ENCODE results near the gene MORF4L1. TPM values are rescaled to one million over a fixed set of nuclear protein-coding genes. Genes with fewer than 3 reads are reported as not detected.
"Not testable (repeated sequence)": the region's sequence is repeated elsewhere in the genome, so short reads cannot be mapped to it uniquely, and the experiment has no call there.

The MORF4L1 gene
- total and polyA plus RNA-seq, 2 experiments from 2014 or later, result 520 to 571 TPM

- not testable (repeated sequence) for H3K27ac ChIP-seq (ENCODE audit: low read depth); H3K4me1 ChIP-seq (ENCODE audit: insufficient read depth); H2AFZ ChIP-seq; H3F3A ChIP-seq (replicated peaks; ENCODE audit: low read depth); H3K4me1 Mint-ChIP-seq; ATAC-seq; DNase-seq (ENCODE audit: low spot score); H3K9me3 Mint-ChIP-seq; H3K79me2 ChIP-seq (replicated peaks; ENCODE audit: insufficient read depth); H3K4me3 Mint-ChIP-seq; H3K36me3 ChIP-seq (ENCODE audit: insufficient read depth); H3K4me3 ChIP-seq; H3K9me2 ChIP-seq (ENCODE audit: insufficient read depth); H3K4me2 ChIP-seq; H4K20me1 ChIP-seq (replicated peaks; ENCODE audit: insufficient read depth); H3K27me3 ChIP-seq (ENCODE audit: insufficient read depth)
- Mint-ChIP-seq H3K27me3 (ENCODE audit: insufficient read depth, low read depth, poor library complexity) (peaks cover 18% of the 10 kb centered on the region), H3K36me3 (ENCODE audit: low read depth) (peaks cover 11% of the 10 kb centered on the region), H3K27ac (peak overlapping the region; percentile 54; the same call in 1 of the 2 replicates)
Measured at GRCh38 chr15:78928176-78928575, 55.5 kb downstream of the MORF4L1 start.

GRCh38 chr15:78928616-78929093, 56.0 kb downstream of the MORF4L1 start:
- Histone ChIP-seq H3K27me3 (ENCODE audit: insufficient read depth) (no peaks in the 10 kb centered on the region), H3K27ac (ENCODE audit: low read depth) (no peak overlapping the region), H3K79me2 (replicated peaks; ENCODE audit: insufficient read depth) (no peaks in the 10 kb centered on the region), H2AFZ (no peak overlapping the region), H3K4me3 (no peak overlapping the region), H4K20me1 (replicated peaks; ENCODE audit: insufficient read depth) (no peaks in the 10 kb centered on the region), H3K36me3 (ENCODE audit: insufficient read depth) (no peaks in the 10 kb centered on the region), H3F3A (replicated peaks; ENCODE audit: low read depth) (no peaks in the 10 kb centered on the region), H3K4me2 (no peak overlapping the region), H3K4me1 (ENCODE audit: insufficient read depth) (no peaks in the 10 kb centered on the region), H3K9me2 (ENCODE audit: insufficient read depth) (no peaks in the 10 kb centered on the region)
- ATAC-seq, result no peak
- Mint-ChIP-seq H3K27me3 (ENCODE audit: insufficient read depth, low read depth, poor library complexity) (peaks cover 20% of the 10 kb centered on the region), H3K4me3 (no peak overlapping the region), H3K4me1 (peaks cover 4% of the 10 kb centered on the region; the same call in 2 of the 3 replicates), H3K9me3 (no peaks in the 10 kb centered on the region; the same call in 2 of the 3 replicates), H3K36me3 (ENCODE audit: low read depth) (peaks cover 10% of the 10 kb centered on the region), H3K27ac (no peak overlapping the region)
- DNase-seq (ENCODE audit: low spot score), result no peak
- TF ChIP-seq NANOG (IDR thresholded peaks at IDR 0.05; ENCODE audit: borderline replicate concordance), result no peak
- no peak for TF ChIP-seq CTCF (conservative IDR thresholded peaks at IDR 0.05; ENCODE audit: low read depth in 2 of 2)
- no peak for TF ChIP-seq ZNF114 (CRISPR knock-in tag; IDR thresholded peaks at IDR 0.05)
- no peak for TF ChIP-seq ZNF331 (CRISPR knock-in tag; IDR thresholded peaks at IDR 0.05; ENCODE audit: low read depth)
- no peak for TF ChIP-seq CREB1 (CRISPR knock-in tag; IDR thresholded peaks at IDR 0.05; ENCODE audit: low read depth)
- no peak for TF ChIP-seq STAT1 (IDR thresholded peaks at IDR 0.05; ENCODE audit: unreplicated experiment)
- TF ChIP-seq ETS1 (IDR thresholded peaks at IDR 0.05), result no peak
- TF ChIP-seq EZH2 (IDR thresholded peaks at IDR 0.05; ENCODE audit: low read depth, unreplicated experiment), result no peak
- no peak for TF ChIP-seq REST (IDR thresholded peaks at IDR 0.05; ENCODE audit: unreplicated experiment)
- no peak for TF ChIP-seq EZH2phosphoT487 (IDR thresholded peaks at IDR 0.05; ENCODE audit: unreplicated experiment)

Measured in GM23338 (cell line).